ENCODE results near the gene SDCCAG8.

- no peak for TF ChIP-seq GATA2 (IDR thresholded peaks at IDR 0.05; ENCODE audit: low read depth, low read length)
- no peak for TF ChIP-seq GATA3 (IDR thresholded peaks at IDR 0.05; ENCODE audit: low read depth, low read length)
Measured at GRCh38 chr1:243465738-243466137, 209.9 kb downstream of the SDCCAG8 start.

Measured in SH-SY5Y (cell line).